ENCODE results near the gene LAMTOR4. TPM values are rescaled to one million over a fixed set of nuclear protein-coding genes. Genes with fewer than 3 reads are reported as not detected.

The LAMTOR4 gene
- polyA plus RNA-seq (ENCODE audit: insufficient read length in 12 of 12) = 100 to 1,000 TPM in 1 of 12 donors, 10 to 100 TPM in 10, not detected in 1; 51.2 to 100 (median 59.3) TPM
- long read RNA-seq, donor 1, transcript LAMTOR4-204 (3 exons, 371 nt) = minor isoform, 33 of 162 reads
- long read RNA-seq, donor 1, transcript LAMTOR4-201 (4 exons, 605 nt) = major isoform, 102 of 162 reads
- long read RNA-seq, donor 1, transcript LAMTOR4-205 (4 exons, 621 nt) = minor isoform, 9 of 162 reads
- long read RNA-seq, donor 1, partial matches to known transcripts = 12 of 162 reads
- long read RNA-seq, donor 1, other reads (novel, unspliced or antisense) = 0 of 162 reads
- long read RNA-seq, donor 2, transcript LAMTOR4-201 (4 exons, 605 nt) = major isoform, 39 of 49 reads
- long read RNA-seq, donor 2, partial matches to known transcripts = 0 of 49 reads
- long read RNA-seq, donor 2, other reads (novel, unspliced or antisense) = 0 of 49 reads
- long read RNA-seq, donor 3, transcript LAMTOR4-204 (3 exons, 371 nt) = minor isoform, 8 of 33 reads
- long read RNA-seq, donor 3, transcript LAMTOR4-201 (4 exons, 605 nt) = major isoform, 21 of 33 reads
- long read RNA-seq, donor 3, partial matches to known transcripts = 0 of 33 reads
- long read RNA-seq, donor 3, other reads (novel, unspliced or antisense) = 0 of 33 reads
- long read RNA-seq, donor 4, transcript LAMTOR4-201 (4 exons, 605 nt) = major isoform, 15 of 24 reads
- long read RNA-seq, donor 4, partial matches to known transcripts = 6 of 24 reads
- long read RNA-seq, donor 4, other reads (novel, unspliced or antisense) = 0 of 24 reads
- long read RNA-seq, donor 5, transcript LAMTOR4-204 (3 exons, 371 nt) = minor isoform, 8 of 85 reads
- long read RNA-seq, donor 5, transcript LAMTOR4-201 (4 exons, 605 nt) = major isoform, 66 of 85 reads
- long read RNA-seq, donor 5, partial matches to known transcripts = 6 of 85 reads
- long read RNA-seq, donor 5, other reads (novel, unspliced or antisense) = 0 of 85 reads
- long read RNA-seq, donor 6, transcript LAMTOR4-201 (4 exons, 605 nt) = major isoform, 25 of 38 reads
- long read RNA-seq, donor 6, transcript LAMTOR4-204 (3 exons, 371 nt) = minor isoform, 8 of 38 reads
- long read RNA-seq, donor 6, partial matches to known transcripts = 0 of 38 reads
- long read RNA-seq, donor 6, other reads (novel, unspliced or antisense) = 0 of 38 reads
- long read RNA-seq, donor 7, transcript LAMTOR4-201 (4 exons, 605 nt) = major isoform, 24 of 33 reads
- long read RNA-seq, donor 7, transcript LAMTOR4-205 (4 exons, 621 nt) = minor isoform, 6 of 33 reads
- long read RNA-seq, donor 7, partial matches to known transcripts = 0 of 33 reads
- long read RNA-seq, donor 7, other reads (novel, unspliced or antisense) = 0 of 33 reads
- long read RNA-seq, donor 8, transcript LAMTOR4-201 (4 exons, 605 nt) = major isoform, 51 of 73 reads
- long read RNA-seq, donor 8, transcript LAMTOR4-205 (4 exons, 621 nt) = minor isoform, 7 of 73 reads
- long read RNA-seq, donor 8, transcript LAMTOR4-204 (3 exons, 371 nt) = minor isoform, 5 of 73 reads
- long read RNA-seq, donor 8, partial matches to known transcripts = 6 of 73 reads
- long read RNA-seq, donor 8, other reads (novel, unspliced or antisense) = 0 of 73 reads
- long read RNA-seq, donor 9, transcript LAMTOR4-204 (3 exons, 371 nt) = minor isoform, 9 of 49 reads
- long read RNA-seq, donor 9, transcript LAMTOR4-201 (4 exons, 605 nt) = major isoform, 36 of 49 reads
- long read RNA-seq, donor 9, partial matches to known transcripts = 0 of 49 reads
- long read RNA-seq, donor 9, other reads (novel, unspliced or antisense) = 0 of 49 reads
- long read RNA-seq, donor 10, transcript LAMTOR4-201 (4 exons, 605 nt) = major isoform, 43 of 56 reads
- long read RNA-seq, donor 10, partial matches to known transcripts = 6 of 56 reads
- long read RNA-seq, donor 10, other reads (novel, unspliced or antisense) = 0 of 56 reads
- long read RNA-seq, donor 11, transcript LAMTOR4-205 (4 exons, 621 nt) = minor isoform, 5 of 78 reads
- long read RNA-seq, donor 11, transcript LAMTOR4-201 (4 exons, 605 nt) = major isoform, 57 of 78 reads
- long read RNA-seq, donor 11, partial matches to known transcripts = 8 of 78 reads
- long read RNA-seq, donor 11, other reads (novel, unspliced or antisense) = 0 of 78 reads

DNA sequence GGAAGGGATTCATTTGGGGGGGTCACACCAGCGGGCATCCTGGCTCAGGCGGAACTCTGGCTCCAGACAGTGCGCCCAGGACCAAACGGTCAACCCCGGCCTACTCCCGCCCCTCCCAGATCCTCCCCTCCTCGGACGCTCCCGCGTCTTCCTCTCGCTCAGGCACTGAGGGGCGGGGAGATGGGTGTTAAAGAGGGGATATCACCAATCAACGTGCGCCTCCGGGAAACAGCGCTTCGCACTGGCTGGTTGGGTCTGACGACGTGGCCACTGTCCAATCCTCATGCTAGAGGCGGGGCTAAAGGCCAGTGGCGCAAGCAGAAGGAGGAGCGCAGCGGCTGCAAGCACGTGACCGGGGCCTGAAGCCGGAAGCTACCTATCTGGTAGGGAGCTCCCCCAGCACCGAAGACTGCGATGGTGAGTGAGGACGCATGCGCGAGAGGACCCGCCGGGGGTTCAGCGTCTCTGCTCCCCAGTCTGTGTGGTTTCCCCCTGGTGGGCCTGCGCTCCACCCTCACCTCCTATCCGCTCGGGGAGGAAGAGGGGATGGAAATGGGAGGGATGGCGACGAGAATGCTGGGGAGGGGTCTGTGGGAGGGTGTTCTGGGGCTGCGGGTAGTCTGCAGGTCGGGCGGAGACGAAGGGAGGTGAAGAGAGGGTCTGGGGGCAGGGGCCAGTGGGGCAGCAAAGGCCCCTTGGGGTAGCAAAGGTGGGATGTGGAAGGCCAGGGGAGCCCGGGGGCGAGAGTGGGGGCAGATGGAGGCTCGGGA, at the start of gene LAMTOR4:
LAMTOR4 (plus strand) TSS at position 360 of the 770 bp plus-strand sequence; CDS start at position 415, 55 bp downstream.
- peak; percentile 100 for DNase-seq

- no peak for DNase-seq
Observed at GRCh38 chr7:100099452-100099851, 49.3 kb upstream of the LAMTOR4 start.

GRCh38 chr7:100100420-100101015, 48.2 kb upstream of the LAMTOR4 start:
- peak; percentile 96 for DNase-seq

DNA sequence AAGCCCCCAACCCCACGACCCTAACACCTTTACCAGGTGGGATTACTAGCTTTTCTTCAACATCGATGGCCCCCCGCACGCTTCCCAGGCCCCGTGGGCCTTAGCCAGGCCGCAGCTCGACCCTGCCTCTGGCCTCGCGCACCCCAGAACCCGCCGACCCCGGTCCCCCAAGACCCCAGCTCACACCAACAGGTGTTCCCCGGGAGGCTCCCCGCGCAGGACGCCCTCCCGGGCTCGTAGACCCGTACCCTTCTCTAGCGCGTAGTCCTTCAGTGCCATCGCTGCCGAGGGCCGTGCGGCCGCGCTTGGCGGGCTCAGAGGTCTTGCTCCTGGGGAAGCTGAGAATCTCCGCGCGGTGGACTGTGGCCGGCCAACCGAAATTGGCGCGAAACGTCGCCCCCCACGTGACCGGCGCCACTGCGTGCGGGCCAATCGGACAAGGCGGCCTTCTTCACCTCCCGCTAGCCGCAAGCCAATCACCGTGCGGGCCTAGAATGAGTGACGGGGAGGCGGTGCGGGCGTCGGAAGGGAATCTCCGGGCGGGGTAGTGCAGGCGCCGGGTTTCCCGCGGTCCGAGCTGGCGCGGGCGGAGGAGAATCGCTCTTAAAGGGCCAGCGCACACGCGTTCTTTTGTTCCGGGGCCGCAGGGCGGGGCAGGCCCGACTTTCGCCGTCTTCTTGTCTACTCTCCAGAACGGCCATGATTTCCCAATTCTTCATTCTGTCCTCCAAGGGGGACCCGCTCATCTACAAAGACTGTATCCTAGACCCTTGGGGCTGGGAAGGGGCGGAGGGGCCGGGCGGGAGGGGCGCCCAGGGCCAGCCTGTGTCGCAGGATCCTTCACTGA, 47.5 kb upstream of the LAMTOR4 start, which contains the start of the genes AP4M1 and MCM7:
AP4M1 (plus strand) TSS at position 628 of the 847 bp plus-strand sequence; CDS start at position 700, 72 bp downstream.
MCM7 (minus strand) TSS at position 382 of the 847 bp plus-strand sequence; CDS start at position 279, 103 bp downstream.
- DNase-seq = peak; percentile 98

GRCh38 chr7:100102950-100103840, 45.5 kb upstream of the LAMTOR4 start:
- no peak for DNase-seq

DNA sequence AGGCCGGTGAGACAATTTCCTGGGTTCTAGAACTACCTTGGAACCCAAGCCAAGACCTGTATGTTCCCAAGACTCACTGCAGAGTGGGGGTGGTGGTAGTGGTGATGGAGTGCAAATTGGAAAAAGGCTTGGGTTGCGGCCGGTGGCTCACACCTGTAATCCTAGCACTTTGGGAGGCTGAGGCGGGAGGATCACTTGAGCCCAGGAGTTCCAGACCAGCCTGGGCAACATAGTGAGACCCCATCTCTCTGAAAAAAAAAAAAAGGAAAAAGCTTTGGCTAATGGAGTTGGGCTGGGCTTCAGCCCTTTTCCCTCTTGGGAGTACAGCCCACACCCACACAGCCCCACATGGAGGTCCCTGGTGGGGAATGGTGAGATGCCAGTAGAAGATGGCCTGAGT, 43.2 kb upstream of the LAMTOR4 start:
- no peak for DNase-seq

- DNase-seq = no peak
Observed at GRCh38 chr7:100106633-100107032, 42.1 kb upstream of the LAMTOR4 start.

DNA sequence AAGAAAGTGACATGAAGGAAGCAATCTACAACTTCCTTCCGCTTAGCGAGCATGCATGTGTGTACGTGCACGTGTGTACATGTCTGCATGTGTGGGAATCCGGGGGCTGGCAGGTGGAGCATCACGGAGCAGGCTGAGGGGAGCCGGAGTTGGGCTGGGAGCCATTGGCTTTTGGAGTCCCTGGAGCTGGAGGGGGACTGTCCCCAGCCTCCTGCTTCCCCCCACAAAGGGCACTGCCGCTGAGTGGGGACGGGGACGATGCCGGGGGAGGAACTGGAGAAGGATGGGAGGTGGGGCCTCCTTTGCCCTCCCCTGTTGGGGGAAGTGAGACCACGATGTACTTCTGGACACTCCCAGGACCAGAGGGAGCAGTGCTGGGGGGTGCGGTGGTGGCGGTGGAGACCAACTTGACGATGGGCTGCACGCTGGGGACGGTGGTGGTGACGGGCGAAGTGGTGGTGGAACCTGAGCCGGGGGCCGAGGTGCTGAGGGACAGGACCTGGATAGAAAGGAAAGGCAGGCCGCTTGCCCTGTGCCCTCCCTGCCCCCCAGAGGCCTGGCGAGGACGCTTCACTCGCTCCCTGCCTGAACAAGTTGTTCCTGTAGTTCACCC, 41.5 kb upstream of the LAMTOR4 start:
- DNase-seq = no peak

DNA sequence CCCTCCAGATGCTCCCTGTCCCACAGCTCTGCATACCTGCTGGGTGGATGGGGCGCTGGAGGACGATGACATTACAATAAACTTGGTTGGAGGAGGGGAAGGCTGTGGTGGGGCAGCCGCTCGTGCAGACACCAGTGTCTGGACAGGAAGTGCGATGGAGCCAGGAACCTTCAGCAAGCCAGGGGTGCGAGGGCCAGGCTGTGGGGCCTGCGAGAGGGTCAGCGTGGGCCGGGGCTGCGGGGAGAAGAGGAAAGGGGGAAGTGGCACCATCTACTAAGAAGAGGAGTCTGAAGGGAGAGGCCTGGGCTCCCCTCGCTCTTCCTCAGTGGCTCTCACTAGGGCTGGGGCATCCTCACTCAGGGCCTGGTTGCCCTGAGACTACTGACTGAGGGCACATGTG, 40.8 kb upstream of the LAMTOR4 start:
- DNase-seq = no peak

- no peak for DNase-seq
Observed at GRCh38 chr7:100109521-100110163, 39.1 kb upstream of the LAMTOR4 start.

DNA sequence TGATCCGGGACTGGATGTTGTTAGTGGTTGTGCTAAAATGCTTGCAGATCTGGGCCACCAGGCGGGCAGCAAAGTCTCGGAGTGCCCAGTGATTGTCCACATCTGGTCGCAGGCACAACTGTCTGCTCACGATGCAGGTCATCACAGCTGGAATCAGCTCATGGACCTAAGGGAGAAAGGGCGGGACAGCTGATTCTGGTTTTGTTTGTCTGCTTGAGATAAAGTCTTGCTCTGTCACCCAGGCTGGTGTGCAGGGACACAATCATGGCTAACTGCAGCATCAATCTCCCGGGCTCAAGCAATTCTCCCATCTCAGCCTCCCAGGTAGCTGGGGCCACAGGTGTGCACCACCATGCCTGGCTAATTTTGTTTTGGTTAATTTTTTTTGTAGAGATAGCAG, 37.6 kb upstream of the LAMTOR4 start:
- DNase-seq = no peak

DNA sequence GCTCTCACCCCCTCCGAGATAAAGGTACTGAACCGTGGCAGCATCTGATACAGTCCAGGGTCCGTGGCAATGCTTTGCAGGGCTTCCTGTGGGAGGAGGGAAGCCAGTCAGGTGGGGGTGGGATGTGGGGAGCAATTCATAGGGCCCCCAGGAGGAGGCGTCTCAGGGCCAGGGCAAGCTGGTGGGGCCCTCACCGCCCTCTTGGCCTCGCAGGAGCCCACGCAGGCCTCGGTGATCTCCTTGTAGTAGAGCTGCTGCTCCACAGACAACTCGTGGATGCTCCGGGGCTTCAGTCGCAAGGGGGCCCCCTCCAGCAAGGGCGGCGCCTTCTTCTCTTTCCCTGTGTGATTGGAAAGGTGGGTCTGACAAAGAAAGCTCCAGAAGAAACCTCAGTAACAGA, 36.8 kb upstream of the LAMTOR4 start:
- no peak for DNase-seq

DNA sequence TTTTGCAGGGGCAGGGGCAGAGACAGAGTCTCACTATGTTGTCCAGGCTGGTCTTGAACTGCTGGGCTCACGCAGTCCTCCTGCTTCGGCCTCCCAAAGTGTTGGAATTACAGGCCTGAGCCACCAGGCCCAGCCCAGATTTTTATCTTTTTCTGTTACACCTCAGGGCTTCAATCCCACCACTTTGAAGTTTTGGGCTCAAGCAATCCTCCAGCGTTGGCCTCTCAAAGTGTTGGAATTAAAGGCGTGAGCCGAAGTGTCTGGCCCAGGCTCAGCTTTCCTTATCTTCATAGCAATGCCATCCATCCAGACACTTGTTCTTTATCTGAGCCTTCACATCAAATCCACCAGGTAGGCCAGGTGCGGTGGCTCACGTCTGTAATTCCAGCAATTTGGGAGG, 33.7 kb upstream of the LAMTOR4 start:
- DNase-seq = no peak

DNA sequence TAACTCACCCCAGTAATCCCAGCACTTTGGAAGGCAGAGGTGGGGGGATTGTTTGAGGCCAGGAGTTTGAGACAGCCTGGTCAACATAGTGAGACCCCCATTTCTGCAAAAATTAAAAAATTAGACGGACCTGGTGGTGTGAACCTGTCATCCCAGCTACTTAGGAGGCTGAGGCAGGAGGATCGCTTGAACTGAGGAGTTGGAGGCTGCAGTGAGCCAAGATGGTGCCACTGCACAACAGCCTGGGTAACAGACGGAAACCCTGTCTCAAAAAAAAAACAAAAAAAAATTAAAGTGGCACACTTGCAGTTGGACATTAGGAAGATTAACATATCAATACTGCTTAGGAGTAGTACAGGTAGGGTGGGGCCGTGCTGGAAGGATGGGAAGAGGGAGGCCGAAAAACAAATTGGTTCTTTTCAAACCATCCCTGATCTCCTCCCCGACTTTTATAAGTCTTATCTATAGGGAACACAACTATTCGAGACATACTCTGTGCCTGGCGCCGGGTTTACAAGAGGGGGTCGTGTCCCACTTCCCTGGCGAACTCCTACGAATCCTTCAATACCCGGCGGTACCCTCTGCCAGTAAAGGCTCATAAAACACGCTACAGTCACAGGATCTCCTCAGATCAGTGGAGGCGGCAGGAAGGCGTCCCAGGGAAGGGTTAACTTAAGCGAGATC, 30.2 kb upstream of the LAMTOR4 start:
- no peak for DNase-seq
